ENCODE measurements around the gene PTTG1IP2. TPM values are rescaled to one million over a fixed set of nuclear protein-coding genes. Genes with fewer than 3 reads are reported as not detected.

The PTTG1IP2 gene
- total and polyA plus RNA-seq, 10 of the 15 experiments (the other 5 are each of a cell fraction or from before 2014, with no cell fraction given): not detected

DNA sequence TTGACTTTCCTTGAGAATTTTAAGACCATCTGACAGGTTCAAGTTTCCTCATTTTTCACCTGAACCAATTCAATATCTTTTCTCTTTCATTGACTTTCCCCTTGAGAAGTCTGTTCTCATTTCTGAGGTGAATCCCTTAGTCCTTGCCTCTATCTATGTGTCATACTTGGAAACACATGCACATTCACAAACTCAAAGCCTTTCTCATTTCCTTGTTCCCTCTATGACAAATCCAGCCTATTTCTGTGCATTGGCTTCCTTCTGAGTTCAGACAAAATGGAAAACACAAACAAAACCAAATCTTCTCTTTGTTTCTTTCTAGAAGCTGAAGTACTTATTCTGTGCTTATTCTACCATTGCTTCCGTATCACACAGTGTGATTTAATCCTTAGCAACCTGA, 13.8 kb downstream of the PTTG1IP2 start:
- no peaks in the 10 kb centered on the region for H3K27me3 ChIP-seq (replicated peaks in 1 of 2; ENCODE audit: control insufficient read depth in 2 of 2, insufficient read depth in 2 of 2, low read length in 1 of 2)
- CTCF ChIA-PET: no interaction called here
- H3K79me2 ChIP-seq (ENCODE audit: control insufficient read depth, insufficient read depth, low read length): no peaks in the 10 kb centered on the region
- H3K4me1 ChIP-seq (ENCODE audit: control insufficient read depth, insufficient read depth, low read length): no peaks in the 10 kb centered on the region
- intact Hi-C loops (cut with micrococcal nuclease; ENCODE audit: unreplicated experiment): no loop called here
- POLR2A ChIA-PET: no interaction called here
- no peaks in the 10 kb centered on the region for H3K9me3 ChIP-seq (replicated peaks; ENCODE audit: control insufficient read depth, insufficient read depth, low read length)
- FAIRE-seq (no peak), ATAC-seq (no peak), DNase-seq (ENCODE audit: low read depth, low spot score) (no peak)
- RAD21 ChIA-PET (ENCODE audit: unreplicated experiment): no interaction called here
- H3K36me3 ChIP-seq (ENCODE audit: control insufficient read depth in 2 of 2, insufficient read depth in 2 of 2, low read length in 1 of 2): no peaks in the 10 kb centered on the region
- in situ Hi-C loops (cut with MboI): no loop called here
- no TSS peak for BruUV-seq (replicated peaks)
- H3K9ac ChIP-seq (ENCODE audit: control insufficient read depth, insufficient read depth, low read length): no peak overlapping the region
- H4K20me1 ChIP-seq (ENCODE audit: control insufficient read depth, insufficient read depth): no peaks in the 10 kb centered on the region
- H3K4me2 ChIP-seq (ENCODE audit: control insufficient read depth, insufficient read depth): no peak overlapping the region
- no peak overlapping the region for H3K4me3 ChIP-seq
- H2AFZ ChIP-seq (ENCODE audit: control insufficient read depth, low read depth, low read length): no peak overlapping the region
- SMC1A ChIA-PET (ENCODE audit: uncharacterized antibody, unreplicated experiment): interaction anchor here (0.6 kb wide), 1 partner anchor 839 kb away, joined by 3 read pairs; no protein-coding TSS in a partner anchor
- no peak for TF ChIP-seq EZH2 (IDR thresholded peaks at IDR 0.05; ENCODE audit: borderline replicate concordance, control insufficient read depth, low read depth, low read length)
- TF ChIP-seq KDM1A (IDR thresholded peaks at IDR 0.05; ENCODE audit: borderline replicate concordance): no peak
- TF ChIP-seq SIN3A (IDR thresholded peaks at IDR 0.05; ENCODE audit: low read depth, low read length): no peak
- no peak for TF ChIP-seq STAT1 (conservative IDR thresholded peaks at IDR 0.05)
- TF ChIP-seq GABPA (IDR thresholded peaks at IDR 0.05; ENCODE audit: low read depth): no peak
- no peak for TF ChIP-seq MLLT1 (IDR thresholded peaks at IDR 0.05)
- no peak for TF ChIP-seq EP300 (IDR thresholded peaks at IDR 0.05; ENCODE audit: borderline replicate concordance in 1 of 2, control insufficient read depth in 1 of 2, low read depth in 2 of 2, low read length in 2 of 2)
- no peak for TF ChIP-seq IKZF2 (IDR thresholded peaks at IDR 0.05)
- no peak for TF ChIP-seq E4F1 (IDR thresholded peaks at IDR 0.05; ENCODE audit: borderline replicate concordance, partially characterized antibody)
- no peak for TF ChIP-seq BRCA1 (IDR thresholded peaks at IDR 0.05; ENCODE audit: low read depth, low read length)
- no peak for TF ChIP-seq CREM (IDR thresholded peaks at IDR 0.05; ENCODE audit: low read depth)
- no peak for TF ChIP-seq GATAD2B (conservative IDR thresholded peaks at IDR 0.05; ENCODE audit: low read depth)
- WGBS (ENCODE audit: insufficient coverage, insufficient replicate concordance, low lambda C conversion rate, missing lambda C conversion rate): 43% methylated on average over 1 of the region's 1 CpG
- H3K27ac ChIP-seq (ENCODE audit: control insufficient read depth, insufficient read depth): no peak overlapping the region
